HG03460 (cell line): Measurements from ENCODE around the gene ANO1.

Source experiments
- ATAC-seq: cut with Tn5 transposase; IDR thresholded peaks from one replicate; pipeline ENCODE4 v1.9.1; 2021; ENCODE audit not compliant: unreplicated experiment

The ANO1 gene

DNA sequence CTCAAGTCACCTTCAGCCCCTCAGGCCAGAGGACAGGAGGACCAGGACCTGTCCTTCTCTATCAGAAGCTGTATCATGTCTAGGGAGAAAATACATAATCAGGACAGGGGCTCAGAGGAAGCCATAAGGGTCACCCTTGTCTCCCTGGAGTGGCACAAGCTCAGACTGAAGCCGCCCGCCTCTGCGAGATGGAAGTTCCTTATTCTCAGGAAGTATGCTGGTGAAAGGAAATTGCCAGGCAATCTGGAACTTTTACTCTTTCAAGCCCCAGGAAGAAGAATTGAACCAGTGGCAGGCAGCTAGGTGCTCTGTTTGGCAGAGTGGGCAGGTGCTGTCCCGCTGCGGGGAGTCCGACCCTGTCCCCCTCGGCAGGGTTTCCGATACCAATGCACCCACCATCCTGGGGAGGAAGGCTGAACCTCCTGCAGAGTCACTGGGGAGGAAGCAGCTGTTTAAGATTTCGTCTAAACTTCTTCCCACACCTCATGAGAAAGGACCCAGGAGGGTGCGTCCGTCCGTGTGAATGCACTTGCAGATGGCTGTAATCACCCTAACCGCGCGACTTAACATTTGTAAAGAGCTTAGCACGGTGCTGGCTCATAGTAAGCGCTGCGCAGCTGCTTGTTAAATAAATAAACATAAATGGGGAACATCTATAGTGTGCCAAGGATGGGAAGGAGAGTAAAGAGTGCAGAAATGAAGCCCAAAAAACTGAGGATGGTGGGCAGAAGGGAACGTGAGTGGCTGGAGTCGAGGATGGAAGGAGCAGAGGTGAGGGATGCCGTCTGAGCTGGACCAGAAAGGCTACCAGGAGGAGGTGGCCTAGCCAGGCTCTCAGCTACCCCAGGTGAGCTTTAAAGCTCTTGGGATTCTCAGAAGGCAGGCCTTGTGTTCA, 5.0 kb upstream of the ANO1 start:
- no peak for ATAC-seq

DNA sequence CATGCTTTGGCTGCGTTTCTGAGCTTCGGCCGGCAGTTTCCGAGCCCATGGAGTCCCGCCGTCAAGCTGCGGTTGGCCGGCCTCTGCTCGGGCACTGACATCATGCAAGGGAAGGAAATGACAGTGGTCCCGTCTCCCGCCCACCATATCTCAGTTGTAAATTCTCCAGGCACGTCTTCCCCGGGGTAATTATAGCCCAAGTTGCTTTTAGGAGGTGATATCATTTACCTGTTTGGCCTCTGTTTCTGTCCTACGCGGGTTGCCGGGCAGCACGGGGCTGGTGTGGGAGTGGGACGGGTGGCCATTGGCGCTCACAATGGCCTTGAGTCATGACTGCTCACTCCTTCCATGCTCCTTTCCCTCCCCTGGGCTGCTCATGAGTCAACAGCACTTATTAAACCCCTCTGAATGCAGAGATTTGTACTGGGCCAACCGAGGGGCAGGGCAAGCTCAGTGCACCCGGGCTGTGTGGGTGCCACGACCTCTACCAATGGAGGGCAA, 4.2 kb upstream of the ANO1 start:
- no peak for ATAC-seq

DNA sequence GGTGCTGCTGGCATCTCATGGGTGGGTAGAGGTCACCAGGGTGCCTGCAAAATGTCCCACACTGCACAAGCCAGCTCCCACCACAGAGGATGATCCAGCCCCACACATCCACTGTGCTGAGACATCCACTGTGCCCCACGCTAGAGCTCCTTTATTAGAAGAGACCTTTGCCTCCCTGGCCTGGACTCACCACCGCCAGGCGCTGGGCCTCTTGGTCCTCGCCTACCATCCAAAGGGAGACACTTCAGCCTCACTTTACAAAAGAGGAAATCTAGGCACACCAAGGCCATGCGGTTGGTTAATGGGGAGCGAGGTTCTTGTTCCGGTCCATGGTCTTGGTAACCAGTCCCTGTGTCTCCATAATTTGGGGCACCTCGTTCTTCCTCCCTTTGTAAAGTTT, 3.4 kb upstream of the ANO1 start:
- no peak for ATAC-seq

DNA sequence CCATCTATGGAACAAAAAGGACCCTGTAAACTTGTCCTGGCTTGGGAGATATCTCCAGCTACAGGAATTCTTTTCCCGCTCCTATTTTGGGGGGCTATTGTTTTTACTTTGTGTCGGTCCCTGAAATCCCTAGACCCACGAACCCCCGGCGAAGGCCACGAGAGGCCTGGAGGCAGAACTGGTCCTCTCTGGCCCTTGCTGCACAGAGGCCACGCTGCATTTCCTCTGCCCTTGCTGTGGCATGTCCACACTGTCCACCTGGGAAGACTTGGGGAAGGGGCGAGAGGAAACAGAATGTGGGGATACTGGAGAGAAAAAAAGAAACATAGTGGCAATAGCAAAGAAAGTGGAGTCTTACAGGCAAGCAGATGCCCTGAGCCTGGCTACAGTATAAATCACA, 2.3 kb upstream of the ANO1 start:
- no peak for ATAC-seq

DNA sequence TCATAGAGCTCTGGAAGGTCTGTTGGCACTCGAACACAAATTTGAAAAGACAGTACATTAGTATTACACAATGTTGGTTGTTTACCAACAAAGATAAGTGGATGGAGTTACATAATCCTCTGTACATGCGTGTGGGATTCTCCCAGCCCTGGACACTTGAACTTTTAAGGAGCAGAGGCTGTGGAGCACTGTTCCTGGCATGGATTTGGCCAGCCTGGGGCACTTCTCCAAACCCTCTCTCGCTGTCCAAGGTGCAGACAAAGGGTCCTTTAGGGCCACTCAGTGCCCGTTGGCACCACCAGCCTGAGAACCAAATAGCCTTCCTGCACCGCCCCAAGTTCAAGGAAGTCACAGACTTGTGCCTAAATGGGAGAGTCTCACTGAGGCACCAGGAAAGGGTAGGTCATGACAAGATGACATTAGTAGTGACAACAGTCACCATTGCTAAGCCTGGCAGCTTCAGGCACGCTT, 1.6 kb upstream of the ANO1 start:
- ATAC-seq, result no peak

- ATAC-seq, result no peak
Observed at GRCh38 chr11:70077411-70078094, 564 bp upstream of the ANO1 start.

GRCh38 chr11:70078781-70079616, 882 bp downstream of the ANO1 start:
- ATAC-seq, result no peak

GRCh38 chr11:70079691-70080090, 1.6 kb downstream of the ANO1 start:
- ATAC-seq, result no peak

- ATAC-seq, result no peak
Observed at GRCh38 chr11:70080763-70081162, 2.6 kb downstream of the ANO1 start.

- ATAC-seq, result no peak
Observed at GRCh38 chr11:70082829-70083228, 4.7 kb downstream of the ANO1 start.

GRCh38 chr11:70084046-70084984, 6.2 kb downstream of the ANO1 start:
- no peak for ATAC-seq

- no peak for ATAC-seq
Observed at GRCh38 chr11:70085815-70086769, 8.0 kb downstream of the ANO1 start.

DNA sequence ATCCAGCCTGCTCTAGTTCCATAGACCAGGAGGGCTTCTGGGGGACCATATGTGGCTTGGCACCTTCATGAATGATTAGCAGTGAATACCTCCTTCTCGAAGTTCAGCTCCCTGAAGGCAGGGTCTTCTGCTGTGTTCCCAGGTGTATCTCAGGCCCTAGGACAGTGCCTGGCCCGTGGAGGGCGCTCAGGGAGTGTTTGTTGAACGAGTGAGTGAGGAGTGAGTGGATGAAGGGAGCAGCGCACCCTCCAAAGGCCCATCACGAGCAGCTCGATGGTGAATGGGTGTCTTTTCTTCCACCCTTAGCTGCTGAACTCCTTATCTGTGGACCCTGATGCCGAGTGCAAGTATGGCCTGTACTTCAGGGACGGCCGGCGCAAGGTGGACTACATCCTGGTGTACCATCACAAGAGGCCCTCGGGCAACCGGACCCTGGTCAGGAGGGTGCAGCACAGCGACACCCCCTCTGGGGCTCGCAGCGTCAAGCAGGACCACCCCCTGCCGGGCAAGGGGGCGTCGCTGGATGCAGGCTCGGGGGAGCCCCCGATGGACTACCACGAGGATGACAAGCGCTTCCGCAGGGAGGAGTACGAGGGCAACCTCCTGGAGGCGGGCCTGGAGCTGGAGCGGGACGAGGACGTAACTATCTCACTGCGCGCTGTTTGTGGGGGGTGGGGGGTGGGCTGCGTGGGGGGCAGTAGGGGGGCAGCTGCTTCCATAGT, 9.5 kb downstream of the ANO1 start:
- no peak for ATAC-seq

DNA sequence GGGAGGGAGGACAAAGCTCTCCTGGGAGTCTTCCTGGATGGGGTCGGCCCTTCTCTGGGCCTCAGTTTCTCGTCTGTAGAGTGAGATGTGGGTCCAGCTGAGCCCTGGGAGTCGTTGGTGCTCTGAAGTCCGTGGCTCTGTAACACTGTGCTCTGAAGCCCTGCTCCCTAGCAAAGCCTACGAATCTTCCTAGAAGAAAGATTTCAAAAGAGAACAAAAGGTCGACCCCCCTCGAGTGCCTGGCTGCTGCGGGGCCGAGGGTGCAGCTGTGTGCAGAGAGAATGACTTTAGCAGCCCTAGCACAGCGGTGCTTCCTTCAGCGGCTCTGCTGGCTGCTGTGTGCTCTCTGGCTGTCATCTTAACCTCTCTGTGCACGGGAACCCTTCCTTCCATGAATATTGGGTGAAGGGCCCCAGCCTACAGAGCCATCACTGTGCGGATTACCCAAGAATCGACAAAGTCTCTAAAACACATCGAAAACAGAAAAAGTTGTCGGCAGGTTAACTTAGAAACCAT, 10.7 kb downstream of the ANO1 start:
- no peak for ATAC-seq

- ATAC-seq, result no peak
Observed at GRCh38 chr11:70089631-70090030, 11.5 kb downstream of the ANO1 start.

GRCh38 chr11:70090961-70091381, 12.9 kb downstream of the ANO1 start:
- no peak for ATAC-seq

- ATAC-seq, result no peak
Observed at GRCh38 chr11:70091638-70092037, 13.5 kb downstream of the ANO1 start.
